ENCODE results near the gene CCL13.

- TF ChIP-seq, protein P1, sequence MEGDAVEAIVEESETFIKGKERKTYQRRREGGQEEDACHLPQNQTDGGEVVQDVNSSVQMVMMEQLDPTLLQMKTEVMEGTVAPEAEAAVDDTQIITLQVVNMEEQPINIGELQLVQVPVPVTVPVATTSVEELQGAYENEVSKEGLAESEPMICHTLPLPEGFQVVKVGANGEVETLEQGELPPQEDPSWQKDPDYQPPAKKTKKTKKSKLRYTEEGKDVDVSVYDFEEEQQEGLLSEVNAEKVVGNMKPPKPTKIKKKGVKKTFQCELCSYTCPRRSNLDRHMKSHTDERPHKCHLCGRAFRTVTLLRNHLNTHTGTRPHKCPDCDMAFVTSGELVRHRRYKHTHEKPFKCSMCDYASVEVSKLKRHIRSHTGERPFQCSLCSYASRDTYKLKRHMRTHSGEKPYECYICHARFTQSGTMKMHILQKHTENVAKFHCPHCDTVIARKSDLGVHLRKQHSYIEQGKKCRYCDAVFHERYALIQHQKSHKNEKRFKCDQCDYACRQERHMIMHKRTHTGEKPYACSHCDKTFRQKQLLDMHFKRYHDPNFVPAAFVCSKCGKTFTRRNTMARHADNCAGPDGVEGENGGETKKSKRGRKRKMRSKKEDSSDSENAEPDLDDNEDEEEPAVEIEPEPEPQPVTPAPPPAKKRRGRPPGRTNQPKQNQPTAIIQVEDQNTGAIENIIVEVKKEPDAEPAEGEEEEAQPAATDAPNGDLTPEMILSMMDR (IDR thresholded peaks at IDR 0.05; ENCODE audit: low read depth, low read length), result no peak
- TF ChIP-seq EZH2phosphoT487 (IDR thresholded peaks at IDR 0.05; ENCODE audit: low read depth), result no peak
Observed at GRCh38 chr17:34313164-34313563, 43.1 kb upstream of the CCL13 start.

All from OCI-LY3 (cell line).